H1 (cell line): ENCODE measurements around the gene RASL11B.

Experiments used
- ASH2L ChIP-seq: fragments of 200-600, 300-600 bp; sonication (generic); IDR thresholded peaks from one replicate; pipeline ENCODE4 v1.7.1; 2017; ENCODE audit warnings: low read length
- CBX5 ChIP-seq: fragments of 300-800, 300-1000 bp; sonication (generic); IDR thresholded peaks from 2 replicates; pipeline ENCODE4 v1.7.1; 2016; ENCODE audit warnings: antibody characterized with exemption, low read length, low read depth
- CBX8 ChIP-seq: fragments of 300-800, 300-1000 bp; sonication (generic); IDR thresholded peaks from 2 replicates; pipeline ENCODE4 v1.7.1; 2016; ENCODE audit warnings: low read depth, low read length, borderline replicate concordance
- CEBPB ChIP-seq: IDR thresholded peaks from 2 replicates; pipeline ENCODE4 v1.6.1; 2012; ENCODE audit warnings: low read depth, low read length
- CTCF ChIP-seq, 3 experiments: IDR thresholded peaks; 1 replicate in 2 of 3; 2 replicates in 1 of 3; pipeline versions ENCODE4 v1.5.1 to v1.6.1; 2011; ENCODE audit warnings: low read length in 3 of 3, mild to moderate bottlenecking in 3 of 3, inconsistent platforms in 2 of 3, low read depth in 1 of 3, moderate library complexity in 1 of 3; ENCODE audit not compliant: insufficient read depth in 1 of 3; ENCODE audit errors: control extremely low read depth in 1 of 3
- EP300 ChIP-seq, 2 experiments: IDR thresholded peaks; 1 replicate in 1 of 2; 2 replicates in 1 of 2; pipeline ENCODE4 v1.6.1; 2011 to 2012; ENCODE audit warnings: low read depth in 2 of 2, low read length in 2 of 2, mild to moderate bottlenecking in 2 of 2, borderline replicate concordance in 1 of 2, inconsistent platforms in 1 of 2, moderate library complexity in 1 of 2
- EZH2 ChIP-seq: fragments of 200-600 bp; sonication (generic); IDR thresholded peaks from 2 replicates; pipeline ENCODE4 v1.7.1; 2012; ENCODE audit warnings: low read depth, mild to moderate bottlenecking, moderate library complexity, low read length, inconsistent platforms; ENCODE audit not compliant: severe bottlenecking
- GABPA ChIP-seq: IDR thresholded peaks from 2 replicates; pipeline ENCODE4 v1.6.1; 2011; ENCODE audit warnings: mild to moderate bottlenecking, low read length, moderate library complexity, borderline replicate concordance; ENCODE audit not compliant: insufficient read depth
- MAX ChIP-seq: IDR thresholded peaks from 2 replicates; pipeline ENCODE4 v1.6.1; 2012; ENCODE audit warnings: inconsistent platforms
- POLR2A ChIP-seq, 2 experiments: IDR thresholded peaks; 1 replicate in 1 of 2; 2 replicates in 1 of 2; pipeline ENCODE4 v1.6.1; 2011; ENCODE audit warnings: low read depth in 2 of 2, low read length in 2 of 2, mild to moderate bottlenecking in 2 of 2; ENCODE audit errors: control extremely low read depth in 1 of 2
- POLR2AphosphoS5 ChIP-seq: IDR thresholded peaks from 2 replicates; pipeline ENCODE4 v1.6.1; 2011; ENCODE audit warnings: low read depth, low read length
- RAD21 ChIP-seq, 2 experiments: IDR thresholded peaks in 1 of 2; conservative IDR thresholded peaks in 1 of 2; 2 replicates each; pipeline ENCODE4 v1.6.1; 2011; ENCODE audit warnings: low read depth in 2 of 2, low read length in 2 of 2, improper control_type of control experiment in 1 of 2, inconsistent platforms in 1 of 2, mild to moderate bottlenecking in 1 of 2, moderate library complexity in 1 of 2

DNA sequence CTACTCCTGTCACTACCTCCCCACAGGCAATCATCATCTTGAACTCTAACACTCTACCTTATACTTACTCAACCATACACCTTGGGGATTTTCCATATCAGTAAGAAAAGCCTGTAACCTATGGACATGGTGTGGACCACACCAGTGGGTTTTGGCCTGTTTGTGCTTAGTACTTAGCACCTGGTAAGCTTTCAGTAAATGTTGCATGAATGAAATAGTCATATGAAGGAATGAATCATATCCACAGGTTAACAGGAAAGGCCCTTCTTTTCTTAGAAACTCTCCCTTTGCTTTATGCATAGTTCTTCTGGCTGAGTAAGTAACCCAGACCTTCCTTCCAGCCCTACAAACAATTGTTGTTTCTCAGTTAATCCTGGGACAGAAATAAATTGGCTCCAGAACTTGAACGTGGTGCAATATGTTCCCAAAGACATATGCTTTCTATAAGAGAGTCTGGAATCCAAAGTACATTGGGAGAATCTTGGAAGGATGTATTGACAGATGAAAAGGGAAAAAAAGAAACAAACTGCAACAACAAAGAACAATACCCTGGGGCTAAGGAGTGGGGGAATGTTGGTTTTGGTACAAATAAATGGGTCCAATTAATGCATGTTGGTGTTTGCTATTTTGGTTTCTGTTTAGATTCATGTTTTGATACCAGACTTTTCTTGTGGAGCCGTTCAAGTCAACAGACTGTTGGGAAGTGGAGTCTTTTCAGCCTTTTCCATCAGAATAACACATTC lies 27.8 kb downstream of the RASL11B start:
- no peak for TF ChIP-seq EZH2
- TF ChIP-seq CBX5, result no peak
- no peak for TF ChIP-seq POLR2A (IDR thresholded peaks at IDR 0.05; ENCODE audit: control extremely low read depth in 1 of 2, low read depth in 2 of 2, low read length in 2 of 2)
- TF ChIP-seq MAX, result no peak
- TF ChIP-seq CTCF (IDR thresholded peaks at IDR 0.05; ENCODE audit: control extremely low read depth in 1 of 3, insufficient read depth in 1 of 3, low read depth in 1 of 3, low read length in 3 of 3), result no peak
- no peak for TF ChIP-seq ASH2L
- TF ChIP-seq POLR2AphosphoS5, result no peak
- no peak for TF ChIP-seq GABPA
- no peak for TF ChIP-seq EP300 (IDR thresholded peaks at IDR 0.05; ENCODE audit: borderline replicate concordance in 1 of 2, low read depth in 2 of 2, low read length in 2 of 2)
- TF ChIP-seq RAD21 (IDR thresholded peaks at IDR 0.05 in 1 of 2, conservative IDR thresholded peaks at IDR 0.05 in 1 of 2; ENCODE audit: low read depth in 2 of 2, low read length in 2 of 2), result no peak
- TF ChIP-seq CBX8, result no peak
- TF ChIP-seq CEBPB, result no peak
